ENCODE results near the gene EEF1AKMT3. TPM values are rescaled to one million over a fixed set of nuclear protein-coding genes. Genes with fewer than 3 reads are reported as not detected.

The EEF1AKMT3 gene
- total RNA-seq, 1 donor from 2014 or later: 3.1 TPM

Other genes with a start within 250 kb of the EEF1AKMT3 start
- gene MBD6, start 249.8 kb upstream of the EEF1AKMT3 start, total RNA-seq: 75.0 and 78.0 TPM in 2 replicates
- gene DCTN2, start 225.4 kb upstream of the EEF1AKMT3 start, total RNA-seq: 85.7 and 88.4 TPM in 2 replicates
- 1.3 and 1.6 TPM in 2 replicates for gene KIF5A, start 222.6 kb upstream of the EEF1AKMT3 start, total RNA-seq
- 19.7 and 22.8 TPM in 2 replicates for gene PIP4K2C, start 181.4 kb upstream of the EEF1AKMT3 start, total RNA-seq
- gene DTX3, start 167.8 kb upstream of the EEF1AKMT3 start, total RNA-seq: 18.1 and 19.1 TPM in 2 replicates
- 0.48 and 1.0 TPM in 2 replicates for gene ARHGEF25, start 161.2 kb upstream of the EEF1AKMT3 start, total RNA-seq
- 1.5 and 1.9 TPM in 2 replicates for gene B4GALNT1, start 139.4 kb upstream of the EEF1AKMT3 start, total RNA-seq
- 137 and 138 TPM in 2 replicates for gene OS9, start 78.5 kb upstream of the EEF1AKMT3 start, total RNA-seq
- gene AGAP2, start 33.9 kb upstream of the EEF1AKMT3 start, total RNA-seq: 57.1 and 59.4 TPM in 2 replicates
- gene TSPAN31, start 27.6 kb upstream of the EEF1AKMT3 start, total RNA-seq: 17.3 and 17.9 TPM in 2 replicates
- 134 and 138 TPM in 2 replicates for gene CDK4, start 20.3 kb upstream of the EEF1AKMT3 start, total RNA-seq
- gene MARCHF9, start 17.5 kb upstream of the EEF1AKMT3 start, total RNA-seq: 21.2 and 21.9 TPM in 2 replicates
- 4.2 and 4.3 TPM in 2 replicates for gene CYP27B1, start 5.5 kb upstream of the EEF1AKMT3 start, total RNA-seq
- 34.8 and 42.7 TPM in 2 replicates for gene METTL1, start 509 bp upstream of the EEF1AKMT3 start, total RNA-seq
- gene TSFM, start 10.2 kb downstream of the EEF1AKMT3 start, total RNA-seq: 36.3 and 39.2 TPM in 2 replicates
- 4.2 and 4.4 TPM in 2 replicates for gene AVIL, start 46.1 kb downstream of the EEF1AKMT3 start, total RNA-seq
- 111 and 114 TPM in 2 replicates for gene CTDSP2, start 74.1 kb downstream of the EEF1AKMT3 start, total RNA-seq
- gene ATP23, start 169.0 kb downstream of the EEF1AKMT3 start, total RNA-seq: 14.0 and 17.1 TPM in 2 replicates

All from T-helper 2 cell treated with Interferon-gamma antibody and Interleukin-4, amounts not matched to agents 100 ng/mL and 5 ng/mL, for 36 hours (primary cell).